Trophoblast cell (in vitro differentiated cells and primary cell): ENCODE measurements around the gene RPRD1A.
"Not testable (repeated sequence)": the region's sequence is repeated elsewhere in the genome, so short reads cannot be mapped to it uniquely, and the experiment has no call there.

Source experiments
- DNase-seq, 2 donors: peaks; one replicate each; pipeline ENCODE4 v3.0.0-alpha.2; 2016
- H2AFZ ChIP-seq: 2 replicates; pipeline ENCODE4 v1.6.1; 2013; ENCODE audit warnings: low read length, moderate library complexity, mild to moderate bottlenecking; ENCODE audit not compliant: insufficient read depth, poor library complexity
- H2AK5ac ChIP-seq: 2 replicates; pipeline ENCODE4 v1.6.1; 2013; ENCODE audit warnings: mild to moderate bottlenecking, low read length
- H2BK120ac ChIP-seq: 2 replicates; pipeline ENCODE4 v1.6.1; 2013; ENCODE audit warnings: low read length, mild to moderate bottlenecking, moderate library complexity; ENCODE audit not compliant: insufficient read depth, poor library complexity
- H2BK12ac ChIP-seq: 2 replicates; pipeline ENCODE4 v1.6.1; 2013; ENCODE audit warnings: mild to moderate bottlenecking, low read length, moderate library complexity
- H2BK5ac ChIP-seq: 2 replicates; pipeline ENCODE4 v1.6.1; 2013; ENCODE audit warnings: low read length, low read depth, moderate library complexity, mild to moderate bottlenecking; ENCODE audit not compliant: poor library complexity
- H3K14ac ChIP-seq: 2 replicates; pipeline ENCODE4 v1.6.1; 2013; ENCODE audit warnings: mild to moderate bottlenecking, low read length
- H3K18ac ChIP-seq: 2 replicates; pipeline ENCODE4 v1.6.1; 2013; ENCODE audit warnings: mild to moderate bottlenecking, low read length
- H3K23ac ChIP-seq: 2 replicates; pipeline ENCODE4 v1.6.1; 2013; ENCODE audit warnings: low read length
- H3K27ac ChIP-seq: 2 replicates; pipeline ENCODE4 v1.5.1; 2013; ENCODE audit warnings: low read depth, mild to moderate bottlenecking, inconsistent platforms, low read length, moderate library complexity
- H3K27me3 ChIP-seq: 2 replicates; pipeline ENCODE4 v1.6.1; 2013; ENCODE audit warnings: inconsistent platforms, mild to moderate bottlenecking, low read length, moderate library complexity; ENCODE audit not compliant: insufficient read depth
- H3K36me3 ChIP-seq, 2 experiments: 1 replicate in 1 of 2; 2 replicates in 1 of 2; pipeline ENCODE4 v1.6.1; 2013; ENCODE audit warnings: low read length in 2 of 2, mild to moderate bottlenecking in 2 of 2, moderate library complexity in 1 of 2; ENCODE audit not compliant: insufficient read depth in 2 of 2, control insufficient read depth in 1 of 2
- H3K4ac ChIP-seq: 2 replicates; pipeline ENCODE4 v1.6.1; 2013; ENCODE audit warnings: low read depth, mild to moderate bottlenecking, low read length, moderate library complexity
- H3K4me1 ChIP-seq, 2 experiments: 1 replicate in 1 of 2; 2 replicates in 1 of 2; pipeline ENCODE4 v1.6.1; 2013; ENCODE audit warnings: low read length in 2 of 2, mild to moderate bottlenecking in 2 of 2, moderate library complexity in 1 of 2; ENCODE audit not compliant: insufficient read depth in 2 of 2, control insufficient read depth in 1 of 2
- H3K4me2 ChIP-seq: 2 replicates; pipeline ENCODE4 v1.6.1; 2013; ENCODE audit warnings: inconsistent platforms, mild to moderate bottlenecking, low read length, moderate library complexity
- H3K4me3 ChIP-seq: 2 replicates; pipeline ENCODE4 v1.5.1; 2013; ENCODE audit warnings: mild to moderate bottlenecking, low read depth, low read length, inconsistent platforms
- H3K79me1 ChIP-seq: one replicate; pipeline ENCODE4 v1.6.1; 2013; ENCODE audit warnings: low read length
- H3K79me2 ChIP-seq: 2 replicates; pipeline ENCODE4 v1.6.1; 2013; ENCODE audit warnings: low read length, mild to moderate bottlenecking; ENCODE audit not compliant: control insufficient read depth, insufficient read depth, poor library complexity
- H3K9ac ChIP-seq: 2 replicates; pipeline ENCODE4 v1.6.1; 2013; ENCODE audit warnings: mild to moderate bottlenecking, low read length
- H3K9me3 ChIP-seq: 2 replicates; pipeline ENCODE4 v1.6.1; 2013; ENCODE audit warnings: low read depth, mild to moderate bottlenecking, control low read depth, inconsistent platforms, low read length; ENCODE audit not compliant: insufficient read depth
- H4K12ac ChIP-seq: 2 replicates; pipeline ENCODE4 v1.6.1; 2013; ENCODE audit warnings: low read depth, mild to moderate bottlenecking, low read length, moderate library complexity
- H4K8ac ChIP-seq: 2 replicates; pipeline ENCODE4 v1.6.1; 2013; ENCODE audit warnings: low read depth, mild to moderate bottlenecking, low read length, moderate library complexity
- H4K91ac ChIP-seq: one replicate; pipeline ENCODE4 v1.6.1; 2013; ENCODE audit warnings: low read depth, mild to moderate bottlenecking, low read length, moderate library complexity
- WGBS: extraction: QIAGEN DNeasy Blood & Tissue Kit; methylation state at CpG from one replicate; pipeline ENCODE4 v1.1.7; 2013; ENCODE audit warnings: missing lambda C conversion rate; ENCODE audit not compliant: insufficient read length, insufficient coverage; ENCODE audit errors: extremely low coverage; 5-methylcytosine and 5-hydroxymethylcytosine counted together

RPRD1A gene

DNA sequence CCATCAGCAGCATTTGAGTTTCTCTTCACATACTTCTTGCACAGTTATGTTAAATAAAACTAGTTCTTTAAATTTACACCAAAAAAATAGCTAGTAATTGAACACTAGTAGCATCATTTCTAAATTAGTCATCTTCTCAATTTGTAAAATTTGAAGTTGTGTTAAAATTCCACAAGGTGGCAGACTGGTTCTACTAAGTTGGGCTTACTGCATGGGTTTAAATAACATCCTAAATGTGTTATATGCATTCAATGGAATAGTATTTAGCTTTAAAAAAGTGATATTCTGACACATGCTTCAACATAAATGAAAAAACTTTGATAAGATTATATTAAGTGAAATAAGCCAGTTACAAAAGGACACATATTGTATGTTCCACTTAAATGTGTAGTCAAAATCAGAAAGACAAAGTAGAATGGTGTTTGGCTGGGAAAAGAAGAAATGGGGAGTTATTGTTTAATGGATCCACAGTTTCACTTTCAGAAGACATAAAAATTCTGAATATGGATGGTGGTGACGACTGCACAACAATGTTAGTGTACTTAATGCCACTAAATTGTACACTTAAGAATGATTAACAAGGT is 28.7 kb upstream of the RPRD1A start:
- no peak overlapping the region for H2AK5ac ChIP-seq
- no peak overlapping the region for H3K4me2 ChIP-seq
- no peak overlapping the region for H4K91ac ChIP-seq
- H3K9ac ChIP-seq, result no peak overlapping the region
- H3K36me3 ChIP-seq, result no peaks in the 10 kb centered on the region
- no peak overlapping the region for H2BK12ac ChIP-seq
- H3K14ac ChIP-seq, result no peak overlapping the region
- H3K18ac ChIP-seq, result no peak overlapping the region
- no peak overlapping the region for H3K4ac ChIP-seq
- no peak overlapping the region for H4K12ac ChIP-seq
- DNase-seq, result peak in 1 of 2 donors; percentile 78
- no peak overlapping the region for H3K23ac ChIP-seq
- no peaks in the 10 kb centered on the region for H3K9me3 ChIP-seq
- no peak overlapping the region for H2BK120ac ChIP-seq
- no peak overlapping the region for H3K4me3 ChIP-seq
- H3K79me2 ChIP-seq, result no peaks in the 10 kb centered on the region
- H3K27ac ChIP-seq, result no peak overlapping the region
- H3K4me1 ChIP-seq, result peaks cover 0 to 3% of the 10 kb centered on the region in 2 experiments
- WGBS, result no CpG with 5 or more reads among the region's 1 CpG
- H4K8ac ChIP-seq, result no peak overlapping the region
- H2BK5ac ChIP-seq, result no peak overlapping the region
- H3K27me3 ChIP-seq, result no peaks in the 10 kb centered on the region
- no peak overlapping the region for H2AFZ ChIP-seq
- no peaks in the 10 kb centered on the region for H3K79me1 ChIP-seq

DNA sequence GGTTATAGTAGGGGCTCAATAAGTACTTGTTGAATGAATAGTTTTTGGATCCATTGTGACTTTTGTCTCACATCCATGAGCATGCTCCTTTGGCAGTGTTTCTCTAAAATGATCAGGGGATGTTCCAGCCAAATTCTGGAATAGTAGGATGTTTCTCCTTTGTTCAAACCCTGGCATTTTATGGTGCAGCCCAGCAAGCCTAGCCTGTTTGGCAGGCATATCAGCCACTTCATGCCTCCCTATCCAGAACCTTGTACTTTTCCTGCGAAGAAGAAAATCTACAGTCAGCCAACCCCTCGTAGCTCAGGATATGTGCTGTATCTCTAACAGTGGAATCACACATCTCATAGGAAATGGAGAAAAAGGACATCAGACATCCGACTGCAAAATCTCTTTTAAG is 27.1 kb upstream of the RPRD1A start:
- WGBS, result no CpG with 5 or more reads among the region's 3 CpGs
- no peaks in the 10 kb centered on the region for H3K27me3 ChIP-seq
- no peak overlapping the region for H3K4ac ChIP-seq
- H2BK120ac ChIP-seq, result no peak overlapping the region
- H3K36me3 ChIP-seq, result no peaks in the 10 kb centered on the region
- H3K79me1 ChIP-seq, result no peaks in the 10 kb centered on the region
- H4K12ac ChIP-seq, result no peak overlapping the region
- H3K23ac ChIP-seq, result no peak overlapping the region
- no peak overlapping the region for H3K4me3 ChIP-seq
- no peak overlapping the region for H3K9ac ChIP-seq
- no peak overlapping the region for H4K8ac ChIP-seq
- no peak overlapping the region for H2BK12ac ChIP-seq
- H2AK5ac ChIP-seq, result no peak overlapping the region
- H3K18ac ChIP-seq, result no peak overlapping the region
- no peak overlapping the region for H4K91ac ChIP-seq
- H3K9me3 ChIP-seq, result no peaks in the 10 kb centered on the region
- peak in 1 of 2 donors; percentile 24 for DNase-seq
- no peak overlapping the region for H3K4me2 ChIP-seq
- no peak overlapping the region for H2AFZ ChIP-seq
- H2BK5ac ChIP-seq, result no peak overlapping the region
- no peak overlapping the region for H3K27ac ChIP-seq
- H3K14ac ChIP-seq, result no peak overlapping the region
- no peaks in the 10 kb centered on the region for H3K79me2 ChIP-seq
- no peaks in the 10 kb centered on the region for H3K4me1 ChIP-seq

DNA sequence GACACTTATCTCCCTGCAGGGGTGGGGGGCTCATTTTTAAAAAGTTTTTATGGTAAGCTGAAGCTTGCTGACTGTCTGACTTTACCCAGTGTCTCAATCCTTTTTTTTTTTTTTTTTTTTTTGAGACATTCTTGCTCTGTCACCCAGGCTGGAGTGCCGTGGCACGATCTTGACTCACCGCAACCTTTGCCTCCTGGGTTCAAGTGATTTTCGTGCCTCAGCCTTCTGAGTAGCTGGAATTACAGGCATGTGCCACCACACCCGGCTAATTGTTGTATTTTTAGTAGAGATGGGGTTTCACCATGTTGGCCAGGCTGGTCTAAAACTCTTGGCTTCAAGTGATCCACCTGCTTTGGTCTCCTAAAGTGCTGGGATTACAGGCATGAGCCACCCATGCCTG is 24.8 kb upstream of the RPRD1A start:
- H3K14ac ChIP-seq, H2BK120ac ChIP-seq, H3K4me1 ChIP-seq, H3K4me3 ChIP-seq, H4K12ac ChIP-seq, H3K23ac ChIP-seq, H3K9me3 ChIP-seq, H3K79me2 ChIP-seq, H2AK5ac ChIP-seq, H2BK12ac ChIP-seq, H3K36me3 ChIP-seq, H3K18ac ChIP-seq, H3K27ac ChIP-seq, H4K91ac ChIP-seq, H3K27me3 ChIP-seq, H2BK5ac ChIP-seq, H2AFZ ChIP-seq, H3K79me1 ChIP-seq, H4K8ac ChIP-seq, H3K9ac ChIP-seq, H3K4ac ChIP-seq, H3K4me2 ChIP-seq: not testable (repeated sequence)
- no CpG with 5 or more reads among the region's 5 CpGs for WGBS
- peak; percentile 57 to 69 for DNase-seq

DNA sequence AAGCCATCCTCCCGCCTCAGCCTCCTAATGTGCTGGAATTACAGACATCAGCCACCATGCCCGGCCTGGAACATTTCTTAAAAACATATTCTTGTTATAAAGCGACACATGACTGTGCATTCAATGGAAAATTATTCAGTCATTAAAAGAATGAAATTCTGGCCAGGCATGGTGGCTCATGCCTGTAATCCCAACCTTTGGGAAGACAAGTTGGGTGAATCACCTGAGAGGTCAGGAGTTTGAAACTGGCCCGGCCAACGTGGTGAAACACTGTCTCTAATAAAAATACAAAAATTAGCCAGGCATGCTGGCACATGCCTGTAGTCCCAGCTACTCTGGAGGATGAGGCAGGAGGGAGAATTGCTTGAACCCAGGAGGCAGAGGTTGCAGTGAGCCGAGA is 21.6 kb upstream of the RPRD1A start:
- no peak overlapping the region for H3K27ac ChIP-seq
- H2AK5ac ChIP-seq, result no peak overlapping the region
- H3K9me3 ChIP-seq, result peaks cover 6% of the 10 kb centered on the region
- H2AFZ ChIP-seq, result no peak overlapping the region
- no peak overlapping the region for H4K91ac ChIP-seq
- no peaks in the 10 kb centered on the region for H3K27me3 ChIP-seq
- no peak overlapping the region for H4K8ac ChIP-seq
- no peak overlapping the region for H3K18ac ChIP-seq
- no peak overlapping the region for H2BK5ac ChIP-seq
- no peak overlapping the region for H2BK12ac ChIP-seq
- no peaks in the 10 kb centered on the region for H3K4me1 ChIP-seq
- WGBS, result no CpG with 5 or more reads among the region's 6 CpGs
- H3K14ac ChIP-seq, result no peak overlapping the region
- H2BK120ac ChIP-seq, result no peak overlapping the region
- H3K9ac ChIP-seq, result no peak overlapping the region
- H3K79me2 ChIP-seq, result no peaks in the 10 kb centered on the region
- H3K36me3 ChIP-seq, result no peaks in the 10 kb centered on the region
- H3K79me1 ChIP-seq, result no peaks in the 10 kb centered on the region
- H3K4me3 ChIP-seq, result no peak overlapping the region
- no peak overlapping the region for H3K4ac ChIP-seq
- H4K12ac ChIP-seq, result no peak overlapping the region
- no peak overlapping the region for H3K23ac ChIP-seq
- H3K4me2 ChIP-seq, result no peak overlapping the region
- peak; percentile 50 to 75 for DNase-seq
